HepG2 (cell line): Measurements from ENCODE around the gene ESRP2. TPM values are rescaled to one million over a fixed set of nuclear protein-coding genes. Genes with fewer than 3 reads are reported as not detected.

Experiments
- AHR ChIP-seq: IDR thresholded peaks from 2 replicates; pipeline ENCODE4 v1.6.1; 2018; ENCODE audit warnings: missing genetic modification reagents, missing compliant biosample characterization
- DMAP1 ChIP-seq: IDR thresholded peaks from 2 replicates; pipeline ENCODE4 v1.6.1; 2016
- GATAD2A ChIP-seq: IDR thresholded peaks from 2 replicates; pipeline ENCODE4 v1.6.1; 2016
- JUN ChIP-seq: sonication (generic); formaldehyde crosslinking; IDR thresholded peaks from 2 replicates; pipeline ENCODE4 v1.4.0; 2020; ENCODE audit warnings: mild to moderate bottlenecking, missing genetic modification reagents
- RARA ChIP-seq: IDR thresholded peaks from 2 replicates; pipeline ENCODE4 v1.6.1; 2016; ENCODE audit warnings: missing genetic modification reagents, missing compliant biosample characterization
- SAP130 ChIP-seq: IDR thresholded peaks from 2 replicates; pipeline ENCODE4 v1.6.1; 2016; ENCODE audit warnings: low read depth
- SATB2 ChIP-seq: sonication (generic); formaldehyde crosslinking; IDR thresholded peaks from 2 replicates; pipeline ENCODE4 v1.5.0; 2020; ENCODE audit warnings: missing genetic modification reagents
- YEATS4 ChIP-seq: sonication (generic); formaldehyde crosslinking; IDR thresholded peaks from 2 replicates; pipeline ENCODE4 v1.4.0; 2020; ENCODE audit warnings: missing genetic modification reagents, borderline replicate concordance
- ZNF207 ChIP-seq: fragments of 450-650 bp; IDR thresholded peaks from 2 replicates; pipeline ENCODE4 v1.6.1; 2016; ENCODE audit warnings: antibody characterized with exemption, borderline replicate concordance
- ZNF367 ChIP-seq: sonication (generic); formaldehyde crosslinking; IDR thresholded peaks from 2 replicates; pipeline ENCODE4 v1.4.0; 2020; ENCODE audit warnings: missing genetic modification reagents, borderline replicate concordance
- ZNF550 ChIP-seq: sonication (generic); formaldehyde crosslinking; IDR thresholded peaks from 2 replicates; pipeline ENCODE4 v1.4.0; 2020; ENCODE audit warnings: mild to moderate bottlenecking, missing genetic modification reagents, borderline replicate concordance
- ZNF570 ChIP-seq: sonication (generic); formaldehyde crosslinking; IDR thresholded peaks from 2 replicates; pipeline ENCODE4 v1.4.0; 2020; ENCODE audit warnings: mild to moderate bottlenecking, missing genetic modification reagents, borderline replicate concordance
- ZNF790 ChIP-seq: sonication (generic); formaldehyde crosslinking; IDR thresholded peaks from 2 replicates; pipeline ENCODE4 v1.8.0; 2022; ENCODE audit warnings: missing genetic modification reagents, mild to moderate bottlenecking, borderline replicate concordance
- polyA plus RNA-seq, 8 experiments: library from polyadenylated mRNA; depleted of rRNA in 3 of 8; stranded (reverse) in 7 of 8; unstranded in 1 of 8; fragments of >200 nt; fragmentation: Illumina TruSeq in 4 of 8; extraction: Trizol in 4 of 8; gene quantifications; 2 replicates each; pipeline versions ENCODE4 v1.2.1 to v1.2.3, GENCODE V29; 2011 to 2016; ENCODE audit warnings: low read depth in 4 of 8, missing spikeins in 1 of 8, mixed read lengths in 1 of 8; ENCODE audit not compliant: insufficient read depth in 1 of 8
- total RNA-seq, 5 experiments: library from RNA; depleted of rRNA; stranded (reverse); fragments of >200 nt; fragmentation: Illumina TruSeq; extraction: Trizol; gene quantifications; 2 replicates each; pipeline ENCODE4 v1.2.3, GENCODE V29; 2016; ENCODE audit warnings: low read depth in 1 of 5
- TF ChIP-seq, protein P1 (sequence below), 2 experiments: sonication (generic) in 1 of 2; formaldehyde crosslinking in 1 of 2; IDR thresholded peaks; 2 replicates each; pipeline versions ENCODE4 v1.5.1 to v1.6.1; 2011 to 2020; ENCODE audit warnings: borderline replicate concordance in 1 of 2, low read depth in 1 of 2, low read length in 1 of 2, mild to moderate bottlenecking in 1 of 2, missing genetic modification reagents in 1 of 2, moderate library complexity in 1 of 2
- TF ChIP-seq, protein P2 (sequence below): sonication (generic); formaldehyde crosslinking; IDR thresholded peaks from 2 replicates; pipeline ENCODE4 v1.4.0; 2020; ENCODE audit warnings: mild to moderate bottlenecking, missing genetic modification reagents
- TF ChIP-seq, protein P3 (sequence below): sonication (generic); formaldehyde crosslinking; conservative IDR thresholded peaks from 2 replicates; pipeline ENCODE4 v1.4.0; 2020; ENCODE audit warnings: missing genetic modification reagents
- TF ChIP-seq, protein P4 (sequence below): sonication (generic); formaldehyde crosslinking; IDR thresholded peaks from 2 replicates; pipeline ENCODE4 v1.8.0; 2023; ENCODE audit warnings: mild to moderate bottlenecking, missing genetic modification reagents
- TF ChIP-seq, protein P5 (sequence below): sonication (generic); formaldehyde crosslinking; IDR thresholded peaks from 2 replicates; pipeline ENCODE4 v1.4.0; 2020; ENCODE audit warnings: missing genetic modification reagents, mild to moderate bottlenecking, borderline replicate concordance
- TF ChIP-seq, protein P6 (sequence below): IDR thresholded peaks from 2 replicates; pipeline ENCODE4 v1.6.1; 2016; ENCODE audit warnings: mild to moderate bottlenecking

The ESRP2 gene
- total and polyA plus RNA-seq, 2 of the 13 experiments (the other 11 are each of a cell fraction or from before 2014, with no cell fraction given), result 21.1 to 32.4 TPM

DNA sequence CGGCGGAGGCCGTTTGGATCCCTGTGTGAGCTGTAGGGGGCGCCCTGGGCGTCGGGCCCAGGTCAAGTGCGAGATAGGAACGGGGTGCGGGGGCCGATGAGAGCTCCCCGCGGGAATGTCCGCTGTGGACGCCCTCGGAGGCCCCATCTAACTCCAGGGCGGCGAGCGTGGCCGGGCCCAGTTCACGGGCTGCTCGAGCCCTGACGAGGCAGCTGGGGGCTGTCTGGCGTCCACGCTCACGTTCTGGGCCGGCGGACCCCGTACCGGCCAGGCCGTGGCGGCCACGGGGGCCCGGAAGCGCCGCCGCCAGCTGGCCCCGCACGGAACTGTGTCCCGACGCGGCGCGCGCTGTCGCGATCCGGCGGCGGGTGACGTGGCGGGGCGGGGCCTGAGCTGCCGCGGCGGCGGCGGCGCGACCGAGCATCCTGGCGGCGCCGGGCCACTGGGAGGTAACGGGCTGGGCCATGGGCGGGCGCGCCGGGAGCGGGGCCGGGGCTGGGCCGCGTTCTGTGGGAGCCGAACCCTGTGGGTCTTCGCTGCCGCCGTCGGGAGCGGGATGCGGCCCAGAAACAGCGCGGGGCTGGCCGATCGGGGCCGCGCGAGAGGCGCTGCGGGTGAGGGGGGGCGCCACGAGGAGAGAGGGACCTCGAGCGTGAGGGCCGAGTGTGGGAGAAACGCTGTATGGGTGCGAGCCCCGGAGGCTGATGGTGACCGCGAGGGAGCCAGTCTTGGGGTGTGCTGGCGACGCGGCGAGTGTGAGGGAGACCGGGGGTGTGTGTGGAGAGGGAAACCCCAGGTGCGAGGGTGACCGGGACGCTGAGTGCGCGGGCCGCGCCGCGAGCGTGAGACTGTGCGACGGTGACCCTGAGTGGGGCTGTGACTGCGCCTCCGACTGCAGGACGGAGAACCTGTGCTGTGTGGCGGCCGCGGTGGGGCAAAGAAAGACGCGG, 28.5 kb upstream of the ESRP2 start, which contains the start of gene SLC7A6 (continued):
- TF ChIP-seq JUN, result no peak
- peak; percentile 85 for TF ChIP-seq YEATS4 (CRISPR knock-in tag)
- peak; percentile 59; the same call in 1 of the 2 replicates for TF ChIP-seq ZNF790
- TF ChIP-seq, protein P1, sequence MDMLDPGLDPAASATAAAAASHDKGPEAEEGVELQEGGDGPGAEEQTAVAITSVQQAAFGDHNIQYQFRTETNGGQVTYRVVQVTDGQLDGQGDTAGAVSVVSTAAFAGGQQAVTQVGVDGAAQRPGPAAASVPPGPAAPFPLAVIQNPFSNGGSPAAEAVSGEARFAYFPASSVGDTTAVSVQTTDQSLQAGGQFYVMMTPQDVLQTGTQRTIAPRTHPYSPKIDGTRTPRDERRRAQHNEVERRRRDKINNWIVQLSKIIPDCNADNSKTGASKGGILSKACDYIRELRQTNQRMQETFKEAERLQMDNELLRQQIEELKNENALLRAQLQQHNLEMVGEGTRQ (IDR thresholded peaks at IDR 0.05; ENCODE audit: low read depth, low read length), result no peak
- TF ChIP-seq, protein P1 (CRISPR knock-in tag; IDR thresholded peaks at IDR 0.05; ENCODE audit: borderline replicate concordance), result no peak
- TF ChIP-seq AHR (CRISPR knock-in tag), result peak; percentile 27; the same call in 1 of the 2 replicates
- 0 out of 2 replicates have a peak, but pooled peaks have one; percentile 28 for TF ChIP-seq ZNF570 (CRISPR knock-in tag)
- TF ChIP-seq, protein P2, sequence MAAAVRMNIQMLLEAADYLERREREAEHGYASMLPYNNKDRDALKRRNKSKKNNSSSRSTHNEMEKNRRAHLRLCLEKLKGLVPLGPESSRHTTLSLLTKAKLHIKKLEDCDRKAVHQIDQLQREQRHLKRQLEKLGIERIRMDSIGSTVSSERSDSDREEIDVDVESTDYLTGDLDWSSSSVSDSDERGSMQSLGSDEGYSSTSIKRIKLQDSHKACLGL, result 0 out of 2 replicates have a peak, but pooled peaks have one; percentile 89
- TF ChIP-seq GATAD2A (CRISPR knock-in tag), result peak; percentile 72
- 0 out of 2 replicates have a peak, but pooled peaks have one; percentile 27 for TF ChIP-seq ZNF367 (CRISPR knock-in tag)
- peak; percentile 45; the same call in 1 of the 2 replicates for TF ChIP-seq SAP130
- TF ChIP-seq ZNF207, result no peak
- TF ChIP-seq, protein P3, sequence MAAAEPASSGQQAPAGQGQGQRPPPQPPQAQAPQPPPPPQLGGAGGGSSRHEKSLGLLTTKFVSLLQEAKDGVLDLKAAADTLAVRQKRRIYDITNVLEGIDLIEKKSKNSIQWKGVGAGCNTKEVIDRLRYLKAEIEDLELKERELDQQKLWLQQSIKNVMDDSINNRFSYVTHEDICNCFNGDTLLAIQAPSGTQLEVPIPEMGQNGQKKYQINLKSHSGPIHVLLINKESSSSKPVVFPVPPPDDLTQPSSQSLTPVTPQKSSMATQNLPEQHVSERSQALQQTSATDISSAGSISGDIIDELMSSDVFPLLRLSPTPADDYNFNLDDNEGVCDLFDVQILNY (CRISPR knock-in tag), result 0 out of 2 replicates have a peak, but pooled peaks have one; percentile 28
- TF ChIP-seq, protein P4, sequence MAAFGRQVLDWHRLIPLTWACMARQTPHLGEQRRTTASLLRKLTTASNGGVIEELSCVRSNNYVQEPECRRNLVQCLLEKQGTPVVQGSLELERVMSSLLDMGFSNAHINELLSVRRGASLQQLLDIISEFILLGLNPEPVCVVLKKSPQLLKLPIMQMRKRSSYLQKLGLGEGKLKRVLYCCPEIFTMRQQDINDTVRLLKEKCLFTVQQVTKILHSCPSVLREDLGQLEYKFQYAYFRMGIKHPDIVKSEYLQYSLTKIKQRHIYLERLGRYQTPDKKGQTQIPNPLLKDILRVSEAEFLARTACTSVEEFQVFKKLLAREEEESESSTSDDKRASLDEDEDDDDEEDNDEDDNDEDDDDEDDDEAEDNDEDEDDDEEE, result peak; percentile 23; the same call in 1 of the 2 replicates
- TF ChIP-seq, protein P5, sequence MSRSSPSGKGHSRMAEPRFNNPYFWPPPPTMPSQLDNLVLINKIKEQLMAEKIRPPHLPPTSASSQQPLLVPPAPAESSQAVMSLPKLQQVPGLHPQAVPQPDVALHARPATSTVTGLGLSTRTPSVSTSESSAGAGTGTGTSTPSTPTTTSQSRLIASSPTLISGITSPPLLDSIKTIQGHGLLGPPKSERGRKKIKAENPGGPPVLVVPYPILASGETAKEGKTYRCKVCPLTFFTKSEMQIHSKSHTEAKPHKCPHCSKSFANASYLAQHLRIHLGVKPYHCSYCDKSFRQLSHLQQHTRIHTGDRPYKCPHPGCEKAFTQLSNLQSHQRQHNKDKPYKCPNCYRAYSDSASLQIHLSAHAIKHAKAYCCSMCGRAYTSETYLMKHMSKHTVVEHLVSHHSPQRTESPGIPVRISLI, result 0 out of 2 replicates have a peak, but pooled peaks have one; percentile 23
- TF ChIP-seq, protein P6, sequence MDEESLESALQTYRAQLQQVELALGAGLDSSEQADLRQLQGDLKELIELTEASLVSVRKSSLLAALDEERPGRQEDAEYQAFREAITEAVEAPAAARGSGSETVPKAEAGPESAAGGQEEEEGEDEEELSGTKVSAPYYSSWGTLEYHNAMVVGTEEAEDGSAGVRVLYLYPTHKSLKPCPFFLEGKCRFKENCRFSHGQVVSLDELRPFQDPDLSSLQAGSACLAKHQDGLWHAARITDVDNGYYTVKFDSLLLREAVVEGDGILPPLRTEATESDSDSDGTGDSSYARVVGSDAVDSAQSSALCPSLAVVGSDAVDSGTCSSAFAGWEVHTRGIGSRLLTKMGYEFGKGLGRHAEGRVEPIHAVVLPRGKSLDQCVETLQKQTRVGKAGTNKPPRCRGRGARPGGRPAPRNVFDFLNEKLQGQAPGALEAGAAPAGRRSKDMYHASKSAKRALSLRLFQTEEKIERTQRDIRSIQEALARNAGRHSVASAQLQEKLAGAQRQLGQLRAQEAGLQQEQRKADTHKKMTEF, result 0 out of 2 replicates have a peak, but pooled peaks have one; percentile 25
- TF ChIP-seq RARA (CRISPR knock-in tag), result peak; percentile 60
- 0 out of 2 replicates have a peak, but pooled peaks have one; percentile 50 for TF ChIP-seq ZNF550 (CRISPR knock-in tag)
- peak; percentile 26; the same call in 1 of the 2 replicates for TF ChIP-seq SATB2 (CRISPR knock-in tag)
- peak; percentile 25; the same call in 1 of the 2 replicates for TF ChIP-seq DMAP1 (CRISPR knock-in tag)
